ENCODE data around the gene MYO18A.
A peak's percentile ranks its signal among the peaks of the same experiment; 100 is the strongest.
"Not testable (repeated sequence)": the region's sequence is repeated elsewhere in the genome, so short reads cannot be mapped to it uniquely, and the experiment has no call there.

MYO18A gene
- total RNA-seq = 53.0 to 124 (median 82.6) reads per million in 18 experiments

- DNase-seq = peak; percentile 79 to 83
Observed at GRCh38 chr17:29180034-29180787, at the start of gene MYO18A. MYO18A (minus strand) TSS chr17:29180398; CDS start chr17:29166940, 13,458 bp downstream.

- no peak for DNase-seq
Observed at GRCh38 chr17:29225396-29225795, 45.2 kb upstream of the MYO18A start.

GRCh38 chr17:29221338-29221737 lies 41.1 kb upstream of the MYO18A start:
- not testable (repeated sequence) for DNase-seq

- peak; percentile 81 to 85 for DNase-seq
Observed at GRCh38 chr17:29219378-29220047, 39.3 kb upstream of the MYO18A start.

- no peak for DNase-seq
Observed at GRCh38 chr17:29216856-29217255, 36.7 kb upstream of the MYO18A start.

GRCh38 chr17:29216181-29216580 lies 36.0 kb upstream of the MYO18A start:
- DNase-seq = no peak

GRCh38 chr17:29215717-29216116 lies 35.5 kb upstream of the MYO18A start:
- DNase-seq = no peak

GRCh38 chr17:29215174-29215573 lies 35.0 kb upstream of the MYO18A start:
- DNase-seq = no peak

GRCh38 chr17:29214215-29215146 lies 34.3 kb upstream of the MYO18A start:
- DNase-seq = peak; percentile 94 to 98

- DNase-seq = peak; percentile 74 to 86
Observed at GRCh38 chr17:29212681-29213121, 32.5 kb upstream of the MYO18A start.

GRCh38 chr17:29212094-29212631 lies 32.0 kb upstream of the MYO18A start:
- no peak for DNase-seq

- DNase-seq = peak in 1 of 2 donors; percentile 24
Observed at GRCh38 chr17:29210879-29211278, 30.7 kb upstream of the MYO18A start.

GRCh38 chr17:29209073-29209472 lies 28.9 kb upstream of the MYO18A start:
- DNase-seq = no peak

GRCh38 chr17:29207975-29208374 lies 27.8 kb upstream of the MYO18A start:
- no peak for DNase-seq

GRCh38 chr17:29205047-29205446 lies 24.8 kb upstream of the MYO18A start:
- no peak for DNase-seq

GRCh38 chr17:29204068-29204804 lies 24.0 kb upstream of the MYO18A start:
- not testable (repeated sequence) for DNase-seq

GRCh38 chr17:29197516-29198272 lies 17.5 kb upstream of the MYO18A start:
- DNase-seq = peak in 1 of 2 donors; percentile 77

- no peak for DNase-seq
Observed at GRCh38 chr17:29196769-29197515, 16.7 kb upstream of the MYO18A start.

GRCh38 chr17:29195465-29196081 lies 15.4 kb upstream of the MYO18A start:
- peak; percentile 90 to 94 for DNase-seq

- DNase-seq = no peak
Observed at GRCh38 chr17:29194669-29195068, 14.5 kb upstream of the MYO18A start.

All from inflammatory macrophage (primary cell).